Measurements from ENCODE around the gene ZNF619.

- TF ChIP-seq GATA3 (IDR thresholded peaks at IDR 0.05; ENCODE audit: low read depth, low read length), result no peak
- TF ChIP-seq GATA2 (IDR thresholded peaks at IDR 0.05; ENCODE audit: low read depth, low read length), result no peak
These were observed 14.0 kb downstream of the ZNF619 start for GRCh38 chr3:40490916-40491315.

All from SH-SY5Y (cell line).